Gastrocnemius medialis (tissue), 4 donors: Measurements from ENCODE around the gene ZWILCH.

Experiments
- POLR2A ChIP-seq, 2 donors: fragments of 450-650 bp; IDR thresholded peaks; one replicate each; pipeline ENCODE4 v1.6.1; 2017; ENCODE audit warnings: antibody characterized with exemption in 2 of 2, mild to moderate bottlenecking in 2 of 2, moderate library complexity in 2 of 2
- TF ChIP-seq, protein P1 (sequence below), 5 experiments: fragments of 450-650 bp in 3 of 5; fragments of 200-600 bp in 2 of 5; sonication (generic) in 2 of 5; IDR thresholded peaks in 4 of 5; conservative IDR thresholded peaks in 1 of 5; 1 replicate in 4 of 5; 2 replicates in 1 of 5; pipeline ENCODE4 v1.5.1; 2016 to 2019; ENCODE audit warnings: antibody characterized with exemption in 5 of 5, mild to moderate bottlenecking in 3 of 5, moderate library complexity in 3 of 5

GRCh38 chr15:66514586-66514985, 9.5 kb downstream of the ZWILCH start:
- TF ChIP-seq, protein P1, sequence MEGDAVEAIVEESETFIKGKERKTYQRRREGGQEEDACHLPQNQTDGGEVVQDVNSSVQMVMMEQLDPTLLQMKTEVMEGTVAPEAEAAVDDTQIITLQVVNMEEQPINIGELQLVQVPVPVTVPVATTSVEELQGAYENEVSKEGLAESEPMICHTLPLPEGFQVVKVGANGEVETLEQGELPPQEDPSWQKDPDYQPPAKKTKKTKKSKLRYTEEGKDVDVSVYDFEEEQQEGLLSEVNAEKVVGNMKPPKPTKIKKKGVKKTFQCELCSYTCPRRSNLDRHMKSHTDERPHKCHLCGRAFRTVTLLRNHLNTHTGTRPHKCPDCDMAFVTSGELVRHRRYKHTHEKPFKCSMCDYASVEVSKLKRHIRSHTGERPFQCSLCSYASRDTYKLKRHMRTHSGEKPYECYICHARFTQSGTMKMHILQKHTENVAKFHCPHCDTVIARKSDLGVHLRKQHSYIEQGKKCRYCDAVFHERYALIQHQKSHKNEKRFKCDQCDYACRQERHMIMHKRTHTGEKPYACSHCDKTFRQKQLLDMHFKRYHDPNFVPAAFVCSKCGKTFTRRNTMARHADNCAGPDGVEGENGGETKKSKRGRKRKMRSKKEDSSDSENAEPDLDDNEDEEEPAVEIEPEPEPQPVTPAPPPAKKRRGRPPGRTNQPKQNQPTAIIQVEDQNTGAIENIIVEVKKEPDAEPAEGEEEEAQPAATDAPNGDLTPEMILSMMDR (IDR thresholded peaks at IDR 0.05 in 4 of 5, conservative IDR thresholded peaks at IDR 0.05 in 1 of 5) = no peak
- no peak for TF ChIP-seq POLR2A (IDR thresholded peaks at IDR 0.05)
